Activated CD8-positive, alpha-beta memory T cell treated with anti-CD3 and anti-CD28 coated beads, Interleukin-2, amount 50 U/mL, for 1 hour (primary cell): ENCODE measurements around the gene SIL1.
"Not testable (repeated sequence)": the region's sequence is repeated elsewhere in the genome, so short reads cannot be mapped to it uniquely, and the experiment has no call there.

Source experiments
- DNase-seq: peaks from one replicate; pipeline ENCODE4 v3.0.0-alpha.2; 2020; ENCODE audit errors: extremely low read depth

The SIL1 gene

GRCh38 chr5:139025651-139026050 lies 172.5 kb downstream of the SIL1 start:
- DNase-seq: no peak

- no peak for DNase-seq
Measured at GRCh38 chr5:139023286-139023685, 174.9 kb downstream of the SIL1 start.

- no peak for DNase-seq
Measured at GRCh38 chr5:139022528-139022927, 175.6 kb downstream of the SIL1 start.

GRCh38 chr5:139021346-139021745 lies 176.8 kb downstream of the SIL1 start:
- no peak for DNase-seq

- DNase-seq: no peak
Measured at GRCh38 chr5:139019880-139020279, 178.3 kb downstream of the SIL1 start.

- DNase-seq: no peak
Measured at GRCh38 chr5:139019211-139019610, 179.0 kb downstream of the SIL1 start.

GRCh38 chr5:139017624-139018023 lies 180.5 kb downstream of the SIL1 start:
- no peak for DNase-seq

- DNase-seq: no peak
Measured at GRCh38 chr5:139016186-139016585, 182.0 kb downstream of the SIL1 start.

- DNase-seq: no peak
Measured at GRCh38 chr5:139014726-139015125, 183.4 kb downstream of the SIL1 start.

GRCh38 chr5:139012176-139012575 lies 186.0 kb downstream of the SIL1 start:
- no peak for DNase-seq

GRCh38 chr5:139011156-139011555 lies 187.0 kb downstream of the SIL1 start:
- DNase-seq: not testable (repeated sequence)

GRCh38 chr5:139004374-139005307 lies 193.5 kb downstream of the SIL1 start:
- DNase-seq: no peak

GRCh38 chr5:138999674-139000073 lies 198.5 kb downstream of the SIL1 start:
- no peak for DNase-seq

- no peak for DNase-seq
Measured at GRCh38 chr5:138998521-138998920, 199.6 kb downstream of the SIL1 start.

- DNase-seq: no peak
Measured at GRCh38 chr5:138996120-138996519, 202.0 kb downstream of the SIL1 start.

- DNase-seq: no peak
Measured at GRCh38 chr5:138990986-138991590, 207.1 kb downstream of the SIL1 start.

- no peak for DNase-seq
Measured at GRCh38 chr5:138989720-138990119, 208.4 kb downstream of the SIL1 start.

- DNase-seq: no peak
Measured at GRCh38 chr5:138986186-138986800, 211.9 kb downstream of the SIL1 start.

GRCh38 chr5:138985683-138986082 lies 212.5 kb downstream of the SIL1 start:
- no peak for DNase-seq

- DNase-seq: no peak
Measured at GRCh38 chr5:138985256-138985655, 212.9 kb downstream of the SIL1 start.

GRCh38 chr5:138983984-138984383 lies 214.2 kb downstream of the SIL1 start:
- no peak for DNase-seq

- DNase-seq: no peak
Measured at GRCh38 chr5:138981586-138981985, 216.6 kb downstream of the SIL1 start.

- no peak for DNase-seq
Measured at GRCh38 chr5:138981131-138981530, 217.0 kb downstream of the SIL1 start.
